ENCODE data around the gene QRICH2.

DNA sequence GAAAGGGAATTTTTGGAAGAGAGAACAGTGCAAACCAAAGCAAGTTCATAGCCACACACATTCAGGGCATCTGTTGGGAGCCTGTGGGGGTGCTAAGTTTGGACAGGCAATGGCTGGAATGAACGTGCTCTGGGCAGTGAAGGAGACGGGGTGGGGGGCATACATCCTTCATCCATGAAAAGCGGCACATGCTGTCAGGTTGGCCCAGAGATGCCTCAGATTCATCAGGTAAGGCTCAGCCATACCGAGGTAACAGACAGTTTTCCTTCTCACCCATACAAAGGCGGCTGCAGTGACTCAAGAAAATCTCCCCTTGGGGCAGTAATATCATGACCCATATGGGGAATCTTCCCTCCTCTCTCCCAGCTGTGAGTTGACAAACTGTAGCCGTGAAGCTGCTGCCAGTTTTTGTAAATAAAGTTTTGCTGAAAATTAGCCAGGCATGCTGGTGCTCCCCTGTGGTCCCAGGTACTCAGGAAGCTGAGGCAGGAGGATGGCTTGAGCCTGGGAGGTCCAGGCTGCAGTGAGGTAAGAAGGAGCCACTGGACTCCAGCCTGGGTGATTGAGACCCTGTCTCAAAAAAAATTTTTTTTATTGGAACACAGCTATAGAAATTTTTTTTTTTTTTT lies 52.2 kb downstream of the QRICH2 start:
- TF ChIP-seq EZH2 (optimal IDR thresholded peaks at IDR 0.05; ENCODE audit: low read depth, low read length): no peak
- TF ChIP-seq, protein P1, sequence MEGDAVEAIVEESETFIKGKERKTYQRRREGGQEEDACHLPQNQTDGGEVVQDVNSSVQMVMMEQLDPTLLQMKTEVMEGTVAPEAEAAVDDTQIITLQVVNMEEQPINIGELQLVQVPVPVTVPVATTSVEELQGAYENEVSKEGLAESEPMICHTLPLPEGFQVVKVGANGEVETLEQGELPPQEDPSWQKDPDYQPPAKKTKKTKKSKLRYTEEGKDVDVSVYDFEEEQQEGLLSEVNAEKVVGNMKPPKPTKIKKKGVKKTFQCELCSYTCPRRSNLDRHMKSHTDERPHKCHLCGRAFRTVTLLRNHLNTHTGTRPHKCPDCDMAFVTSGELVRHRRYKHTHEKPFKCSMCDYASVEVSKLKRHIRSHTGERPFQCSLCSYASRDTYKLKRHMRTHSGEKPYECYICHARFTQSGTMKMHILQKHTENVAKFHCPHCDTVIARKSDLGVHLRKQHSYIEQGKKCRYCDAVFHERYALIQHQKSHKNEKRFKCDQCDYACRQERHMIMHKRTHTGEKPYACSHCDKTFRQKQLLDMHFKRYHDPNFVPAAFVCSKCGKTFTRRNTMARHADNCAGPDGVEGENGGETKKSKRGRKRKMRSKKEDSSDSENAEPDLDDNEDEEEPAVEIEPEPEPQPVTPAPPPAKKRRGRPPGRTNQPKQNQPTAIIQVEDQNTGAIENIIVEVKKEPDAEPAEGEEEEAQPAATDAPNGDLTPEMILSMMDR (IDR thresholded peaks at IDR 0.05; ENCODE audit: low read length): no peak
- no peak for TF ChIP-seq EZH2phosphoT487 (IDR thresholded peaks at IDR 0.05; ENCODE audit: low read length)

All from MM.1S (cell line).